CD14-positive monocyte (primary cell): ENCODE results near the gene OSCAR. TPM values are rescaled to one million over a fixed set of nuclear protein-coding genes. Genes with fewer than 3 reads are reported as not detected.
"Not testable (repeated sequence)": the region's sequence is repeated elsewhere in the genome, so short reads cannot be mapped to it uniquely, and the experiment has no call there.

ENCODE experiments used
- DNase-seq, 3 donors: peaks; one replicate each; pipeline ENCODE4 v3.0.0-alpha.2; 2011 to 2022
- H2AFZ ChIP-seq: 2 replicates; pipeline ENCODE4 v1.6.0; 2012; ENCODE audit warnings: mild to moderate bottlenecking, low read depth, low read length, inconsistent platforms; ENCODE audit not compliant: insufficient read depth, poor library complexity, severe bottlenecking
- H3K27ac ChIP-seq, 2 donors: 1 replicate in 1 of 2; 2 replicates in 1 of 2; pipeline ENCODE4 v1.5.1; 2012 to 2013; ENCODE audit warnings: low read length in 2 of 2, control low read depth in 1 of 2, inconsistent platforms in 1 of 2, low read depth in 1 of 2, mild to moderate bottlenecking in 1 of 2
- H3K27me3 ChIP-seq, 2 donors: one replicate each; pipeline versions ENCODE4 v1.6.0 to v1.6.1; 2011 to 2013; ENCODE audit warnings: low read length in 2 of 2; ENCODE audit not compliant: control insufficient read depth in 2 of 2, insufficient read depth in 2 of 2
- H3K36me3 ChIP-seq, 2 donors: replicated peaks in 1 of 2; 1 replicate in 1 of 2; 2 replicates in 1 of 2; pipeline versions ENCODE4 v1.5.1 to v1.6.1; 2012 to 2013; ENCODE audit warnings: low read length in 2 of 2, control low read depth in 1 of 2, inconsistent platforms in 1 of 2, mild to moderate bottlenecking in 1 of 2; ENCODE audit not compliant: insufficient read depth in 2 of 2, control insufficient read depth in 1 of 2
- H3K4me1 ChIP-seq, 2 donors: 1 replicate in 1 of 2; 2 replicates in 1 of 2; pipeline versions ENCODE4 v1.5.1 to v1.6.1; 2012 to 2013; ENCODE audit warnings: low read length in 2 of 2, control low read depth in 1 of 2, inconsistent platforms in 1 of 2, mild to moderate bottlenecking in 1 of 2, moderate library complexity in 1 of 2; ENCODE audit not compliant: insufficient read depth in 2 of 2, control insufficient read depth in 1 of 2
- H3K4me2 ChIP-seq: replicated peaks from 2 replicates; pipeline ENCODE3; 2012; ENCODE audit warnings: low read length, moderate library complexity, mild to moderate bottlenecking; ENCODE audit not compliant: poor library complexity, severe bottlenecking; ENCODE audit errors: extremely low read depth
- H3K4me3 ChIP-seq, 3 experiments: fragments of 200-600 bp in 1 of 3; sonication (generic) in 1 of 3; replicated peaks in 1 of 3; 1 replicate in 2 of 3; 2 replicates in 1 of 3; pipeline ENCODE4 v1.5.1; 2011 to 2013; ENCODE audit warnings: low read length in 3 of 3, mild to moderate bottlenecking in 3 of 3, control low read depth in 2 of 3, low read depth in 2 of 3, inconsistent platforms in 1 of 3, moderate library complexity in 1 of 3
- H3K79me2 ChIP-seq: 2 replicates; pipeline ENCODE4 v1.6.0; 2012; ENCODE audit warnings: mild to moderate bottlenecking, control low read depth, inconsistent platforms, low read length, moderate library complexity; ENCODE audit not compliant: insufficient read depth
- H3K9ac ChIP-seq: 2 replicates; pipeline ENCODE4 v1.6.0; 2017; ENCODE audit warnings: low read length, mild to moderate bottlenecking; ENCODE audit not compliant: insufficient read depth, poor library complexity, severe bottlenecking
- H3K9me3 ChIP-seq, 2 donors: replicated peaks in 1 of 2; 1 replicate in 1 of 2; 2 replicates in 1 of 2; pipeline versions ENCODE4 v1.5.1 to v1.6.1; 2012 to 2013; ENCODE audit warnings: low read length in 2 of 2, control low read depth in 1 of 2; ENCODE audit not compliant: control insufficient read depth in 1 of 2, insufficient read depth in 1 of 2
- H4K20me1 ChIP-seq: 2 replicates; pipeline ENCODE4 v1.6.0; 2012; ENCODE audit warnings: mild to moderate bottlenecking, low read length, control low read depth, moderate library complexity; ENCODE audit not compliant: insufficient read depth
- H3K27ac Mint-ChIP-seq, 7 donors: one replicate each; pipeline ENCODE4 v1.8.0; 2020; ENCODE audit warnings: mild to moderate bottlenecking in 7 of 7, mixed read lengths in 7 of 7, moderate library complexity in 6 of 7, inconsistent platforms in 2 of 7
- H3K27me3 Mint-ChIP-seq, 3 donors: one replicate each; pipeline ENCODE4 v1.8.0; 2021 to 2022; ENCODE audit warnings: low read depth in 3 of 3, mild to moderate bottlenecking in 3 of 3, mixed read lengths in 3 of 3, moderate library complexity in 3 of 3, inconsistent platforms in 1 of 3
- H3K36me3 Mint-ChIP-seq, 2 donors: one replicate each; pipeline ENCODE4 v1.8.0; 2020; ENCODE audit warnings: mixed read lengths in 2 of 2, inconsistent platforms in 1 of 2, mild to moderate bottlenecking in 1 of 2
- H3K4me1 Mint-ChIP-seq: one replicate; pipeline ENCODE4 v1.8.0; 2020; ENCODE audit warnings: mild to moderate bottlenecking, mixed read lengths
- H3K4me3 Mint-ChIP-seq, 2 donors: one replicate each; pipeline ENCODE4 v1.8.0; 2020; ENCODE audit warnings: mild to moderate bottlenecking in 2 of 2, mixed read lengths in 2 of 2, moderate library complexity in 1 of 2
- H3K9me3 Mint-ChIP-seq, 7 donors: one replicate each; pipeline ENCODE4 v1.8.0; 2020 to 2022; ENCODE audit warnings: mixed read lengths in 7 of 7, mild to moderate bottlenecking in 6 of 7, moderate library complexity in 6 of 7, inconsistent platforms in 2 of 7
- WGBS: methylation state at CpG from one replicate; pipeline ENCODE4 v1.1.5; 2013; ENCODE audit warnings: missing lambda C conversion rate; ENCODE audit not compliant: insufficient coverage; 5-methylcytosine and 5-hydroxymethylcytosine counted together
- intact Hi-C, 2 donors: fragments of 100-400 bp; cut with micrococcal nuclease; formaldehyde crosslinking; loops; one replicate each; pipeline versions ENCODE4 v1.15.0 to v1.15.1; 2023
- polyA plus RNA-seq, 3 donors: library from polyadenylated mRNA; depleted of rRNA in 1 of 3; unstranded in 2 of 3; stranded (reverse) in 1 of 3; fragments of 300-500 nt in 2 of 3; fragments of >200 nt in 1 of 3; fragmentation: Illumina TruSeq in 2 of 3; gene quantifications; 1 replicate in 2 of 3; 2 replicates in 1 of 3; pipeline ENCODE4 v1.2.3, GENCODE V29; 2012 to 2021
- TF ChIP-seq, protein P1 (sequence below): fragments of 200-600 bp; IDR thresholded peaks from one replicate; pipeline ENCODE4 v1.8.0; 2022; ENCODE audit warnings: antibody characterized with exemption, mild to moderate bottlenecking

The OSCAR gene
- polyA plus RNA-seq, 3 donors, result 81.4 to 270 (median 126) TPM

DNA sequence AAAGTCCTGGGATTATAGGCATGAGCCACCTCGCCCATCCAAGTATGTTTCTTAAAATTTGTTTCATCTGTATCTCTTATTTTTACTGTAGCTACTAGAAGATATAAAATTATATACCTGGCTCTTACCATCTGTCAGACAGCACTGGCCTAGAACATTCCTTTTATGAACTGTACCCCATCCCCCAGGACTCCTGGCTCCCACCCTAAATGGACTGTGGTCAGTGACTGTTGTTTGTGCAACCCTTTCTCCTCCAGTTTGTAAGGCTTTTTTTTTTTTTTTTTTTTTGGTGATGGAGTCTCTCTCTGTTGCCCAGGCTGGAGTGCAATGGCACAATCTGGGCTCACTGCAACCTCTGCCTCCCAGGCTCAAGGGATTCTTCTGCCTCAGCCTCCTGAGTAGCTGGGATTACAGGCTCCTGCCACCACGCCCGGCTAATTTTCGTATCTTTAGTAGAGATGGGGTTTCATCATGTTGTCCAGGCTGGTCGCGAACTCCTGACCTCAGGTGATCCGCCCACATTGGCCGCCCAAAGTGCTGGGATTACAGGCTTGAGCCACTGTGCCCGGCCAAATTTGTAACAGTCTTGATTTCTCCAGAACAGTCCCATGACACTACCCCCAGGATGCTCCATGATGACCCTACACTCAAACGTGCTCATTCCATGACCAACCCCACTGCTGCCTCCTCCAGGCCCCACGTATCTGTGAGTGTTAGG is 4.6 kb upstream of the OSCAR start:
- Histone ChIP-seq H3K4me3 (no peak overlapping the region), H3K4me1 (peaks cover 30 to 33% of the 10 kb centered on the region in 2 donors), H3K79me2 (peaks cover 75% of the 10 kb centered on the region), H3K9ac (no peak overlapping the region), H3K27me3 (no peaks in the 10 kb centered on the region), H3K9me3 (no peaks in the 10 kb centered on the region), H3K4me2 (no peak overlapping the region), H3K27ac (no peak overlapping the region), H2AFZ (no peak overlapping the region), H3K36me3 (peaks cover 45 to 49% of the 10 kb centered on the region in 2 donors), H4K20me1 (peaks cover 32% of the 10 kb centered on the region)
- peak overlapping the region in 3 of 7 donors; percentile 7 to 39 (median 19) for H3K27ac Mint-ChIP-seq
- peaks cover 26% of the 10 kb centered on the region for H3K4me1 Mint-ChIP-seq
- no peaks in the 10 kb centered on the region for H3K27me3 Mint-ChIP-seq
- no peak overlapping the region for H3K4me3 Mint-ChIP-seq
- no peak for DNase-seq
- TF ChIP-seq, protein P1, sequence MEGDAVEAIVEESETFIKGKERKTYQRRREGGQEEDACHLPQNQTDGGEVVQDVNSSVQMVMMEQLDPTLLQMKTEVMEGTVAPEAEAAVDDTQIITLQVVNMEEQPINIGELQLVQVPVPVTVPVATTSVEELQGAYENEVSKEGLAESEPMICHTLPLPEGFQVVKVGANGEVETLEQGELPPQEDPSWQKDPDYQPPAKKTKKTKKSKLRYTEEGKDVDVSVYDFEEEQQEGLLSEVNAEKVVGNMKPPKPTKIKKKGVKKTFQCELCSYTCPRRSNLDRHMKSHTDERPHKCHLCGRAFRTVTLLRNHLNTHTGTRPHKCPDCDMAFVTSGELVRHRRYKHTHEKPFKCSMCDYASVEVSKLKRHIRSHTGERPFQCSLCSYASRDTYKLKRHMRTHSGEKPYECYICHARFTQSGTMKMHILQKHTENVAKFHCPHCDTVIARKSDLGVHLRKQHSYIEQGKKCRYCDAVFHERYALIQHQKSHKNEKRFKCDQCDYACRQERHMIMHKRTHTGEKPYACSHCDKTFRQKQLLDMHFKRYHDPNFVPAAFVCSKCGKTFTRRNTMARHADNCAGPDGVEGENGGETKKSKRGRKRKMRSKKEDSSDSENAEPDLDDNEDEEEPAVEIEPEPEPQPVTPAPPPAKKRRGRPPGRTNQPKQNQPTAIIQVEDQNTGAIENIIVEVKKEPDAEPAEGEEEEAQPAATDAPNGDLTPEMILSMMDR, result no peak
- H3K9me3 Mint-ChIP-seq, result peaks cover 0 to 2% (median 0%) of the 10 kb centered on the region in 7 donors
- peaks cover 48 to 54% of the 10 kb centered on the region in 2 donors for H3K36me3 Mint-ChIP-seq
- intact Hi-C loops, result no loop called here
- 98% methylated on average over 5 of the region's 11 CpGs for WGBS

DNA sequence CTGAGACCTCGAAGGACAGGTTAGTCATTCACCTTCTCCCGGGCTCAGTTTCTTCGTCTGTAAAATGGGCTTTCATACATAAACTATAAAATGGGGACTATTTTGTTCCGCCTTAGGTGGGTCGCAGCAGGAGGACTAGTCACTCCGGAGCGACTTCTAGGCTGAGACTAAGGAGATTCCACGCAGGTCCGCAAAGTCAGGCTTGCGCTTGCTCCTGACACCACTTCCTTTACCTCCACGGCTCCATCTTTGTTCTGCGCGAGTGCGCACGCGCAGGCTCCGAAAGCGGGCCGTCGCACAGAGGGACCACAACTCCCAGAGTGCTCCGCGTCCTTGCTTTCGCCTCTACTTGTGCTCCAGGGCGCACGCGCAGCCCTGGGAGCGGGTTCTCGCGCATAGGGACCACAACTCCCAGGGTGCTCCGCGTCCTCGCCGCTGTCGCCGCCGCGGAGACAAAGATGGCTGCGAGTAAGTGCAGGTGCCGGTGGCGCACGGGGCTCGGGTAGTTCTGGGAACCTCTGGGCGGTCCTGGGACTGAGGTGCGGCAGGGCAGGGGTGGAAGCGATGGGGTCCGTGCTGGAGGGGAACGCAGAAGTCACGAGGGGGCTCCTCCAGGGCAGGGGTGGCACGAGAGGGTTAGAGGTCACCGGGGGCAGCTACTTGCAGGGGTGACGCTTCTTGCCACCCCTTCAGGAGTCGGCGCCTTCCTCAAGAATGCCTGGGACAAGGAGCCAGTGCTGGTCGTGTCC is 2.0 kb upstream of the OSCAR start, which contains the start of gene NDUFA3:
Gene NDUFA3 (plus strand): TSS at position 435 of the 749 bp plus-strand sequence. CDS start 24 bp downstream, at position 459.
- H3K9me3 Mint-ChIP-seq, result peaks cover 0 to 2% (median 0%) of the 10 kb centered on the region in 7 donors
- Histone ChIP-seq H3K27ac (peak within 1 kb of the TSS; percentile 73 to 87), H3K36me3 (peaks cover 19 to 23% of the 10 kb centered on the region in 2 donors), H2AFZ (peak within 1 kb of the TSS; percentile 91), H3K9ac (peak within 1 kb of the TSS; percentile 80), H3K4me1 (peaks cover 55 to 59% of the 10 kb centered on the region in 2 donors), H4K20me1 (peaks cover 8% of the 10 kb centered on the region), H3K79me2 (peaks cover 85% of the 10 kb centered on the region), H3K9me3 (no peaks in the 10 kb centered on the region), H3K4me2 (peak within 1 kb of the TSS; percentile 88), H3K4me3 (peak within 1 kb of the TSS; percentile 51 to 97 (median 68)), H3K27me3 (no peaks in the 10 kb centered on the region)
- no peaks in the 10 kb centered on the region for H3K27me3 Mint-ChIP-seq
- TF ChIP-seq, protein P1, result no peak
- H3K27ac Mint-ChIP-seq, result peak within 1 kb of the TSS; percentile 92 to 98 (median 98)
- intact Hi-C loops, result loop anchor here (1.0 to 2.0 kb wide), 3 partner anchors 13 to 35 kb away; partner anchors contain the start of genes CNOT3 (in 1 of the 2), PRPF31 (in 1 of the 2) and TFPT (in 1 of the 2)
- WGBS, result under 1% methylated on average over 50 of the region's 54 CpGs
- H3K4me1 Mint-ChIP-seq, result peaks cover 49% of the 10 kb centered on the region
- H3K4me3 Mint-ChIP-seq, result peak within 1 kb of the TSS; percentile 95 to 98
- H3K36me3 Mint-ChIP-seq, result peaks cover 28 to 47% of the 10 kb centered on the region in 2 donors
- DNase-seq, result peak; percentile 98 to 100 (median 99)

DNA sequence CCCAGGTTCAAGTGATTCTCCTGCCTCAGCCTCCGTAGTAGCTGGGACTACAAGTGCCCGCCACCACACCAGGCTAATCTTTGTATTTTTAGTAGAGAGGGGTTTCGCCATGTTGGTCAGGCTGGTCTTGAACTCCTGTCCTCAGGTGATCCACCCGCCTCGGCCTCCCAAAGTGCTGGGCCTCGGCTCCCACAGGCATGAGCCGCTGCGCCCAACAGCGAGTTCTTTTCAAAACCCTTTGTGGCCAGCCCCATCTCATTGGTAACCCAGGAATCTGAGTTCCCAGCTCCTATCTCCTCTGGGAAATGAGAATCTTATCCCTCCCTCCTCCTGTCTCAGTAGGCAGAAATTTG is 724 bp downstream of the OSCAR start:
- Histone ChIP-seq H3K79me2 (peaks cover 93% of the 10 kb centered on the region), H4K20me1 (peaks cover 15% of the 10 kb centered on the region), H3K27ac (peak overlapping the region; percentile 86 to 95), H3K4me2 (peak overlapping the region; percentile 83), H3K4me1 (peaks cover 80 to 86% of the 10 kb centered on the region in 2 donors), H3K9ac (peak overlapping the region; percentile 84), H3K4me3 (peak overlapping the region; percentile 75 to 95 (median 92))
- not testable (repeated sequence) for H3K9me3 Mint-ChIP-seq, H3K27me3 ChIP-seq, H3K27me3 Mint-ChIP-seq, DNase-seq, H3K9me3 ChIP-seq, H2AFZ ChIP-seq, H3K36me3 ChIP-seq
- peak overlapping the region; percentile 96 to 99 (median 98) for H3K27ac Mint-ChIP-seq
- intact Hi-C loops, result loop anchor here in 1 of 2 donors (10.0 kb wide), 1 partner anchor 55 kb away; no protein-coding TSS in a partner anchor
- peak overlapping the region; percentile 90 to 94 for H3K4me3 Mint-ChIP-seq
- peaks cover 8 to 23% of the 10 kb centered on the region in 2 donors for H3K36me3 Mint-ChIP-seq
- WGBS, result 89% methylated on average over 3 of the region's 9 CpGs
- H3K4me1 Mint-ChIP-seq, result peaks cover 62% of the 10 kb centered on the region
